Measurements from ENCODE around the gene GPR63. TPM values are rescaled to one million over a fixed set of nuclear protein-coding genes. Genes with fewer than 3 reads are reported as not detected.

Gene GPR63
- total and polyA plus RNA-seq, 2 of the 13 experiments (the other 11 are each of a cell fraction or from before 2014, with no cell fraction given), result 0.01 to 0.02 TPM

GRCh38 chr6:96837081-96837971 lies at the start of gene GPR63 (continued):
- TF ChIP-seq ZNF687 (CRISPR knock-in tag; IDR thresholded peaks at IDR 0.05) (peak; percentile 66), MIER3 (CRISPR knock-in tag; IDR thresholded peaks at IDR 0.05; ENCODE audit: borderline replicate concordance) (no peak), ZNF263 (CRISPR knock-in tag; IDR thresholded peaks at IDR 0.05) (peak; percentile 38; the same call in 1 of the 2 replicates), ZFP36 (IDR thresholded peaks at IDR 0.05; ENCODE audit: borderline replicate concordance, low read depth, low read length, partially characterized antibody) (no peak), SMYD3 (CRISPR knock-in tag; IDR thresholded peaks at IDR 0.05) (no peak), ZNF772 (CRISPR knock-in tag; IDR thresholded peaks at IDR 0.05) (no peak), CTCF (CRISPR knock-in tag; IDR thresholded peaks at IDR 0.05) (no peak), THAP7 (CRISPR knock-in tag; IDR thresholded peaks at IDR 0.05) (0 out of 2 replicates have a peak, but pooled peaks have one; percentile 51), HNRNPLL (IDR thresholded peaks at IDR 0.05; ENCODE audit: low read depth, low read length, poor library complexity, severe bottlenecking) (peak; percentile 47), ZNF768 (CRISPR knock-in tag; IDR thresholded peaks at IDR 0.05) (0 out of 2 replicates have a peak, but pooled peaks have one; percentile 4), ZNF501 (CRISPR knock-in tag; IDR thresholded peaks at IDR 0.05) (0 out of 2 replicates have a peak, but pooled peaks have one; percentile 22), ZNF367 (CRISPR knock-in tag; IDR thresholded peaks at IDR 0.05; ENCODE audit: borderline replicate concordance) (no peak), TGIF2 (CRISPR knock-in tag; IDR thresholded peaks at IDR 0.05) (no peak), ARNT2 (CRISPR knock-in tag; IDR thresholded peaks at IDR 0.05; ENCODE audit: low read depth) (no peak), ZNF609 (CRISPR knock-in tag; IDR thresholded peaks at IDR 0.05; ENCODE audit: borderline replicate concordance) (no peak)
